Peyer's patch (tissue), 4 donors: ENCODE results near the gene FBXO10.
A peak's percentile ranks its signal among the peaks of the same experiment; 100 is the strongest.

Source experiments
- CTCF ChIP-seq, 6 experiments: fragments of 450-650 bp in 4 of 6; fragments of 200-600 bp in 2 of 6; sonication (generic) in 1 of 6; IDR thresholded peaks; one replicate each; pipeline ENCODE4 v1.5.1; 2017 to 2019; ENCODE audit warnings: antibody characterized with exemption in 6 of 6, mild to moderate bottlenecking in 3 of 6, moderate library complexity in 1 of 6
- POLR2A ChIP-seq, 2 donors: fragments of 450-650 bp; IDR thresholded peaks; one replicate each; pipeline ENCODE4 v1.5.1; 2017; ENCODE audit warnings: antibody characterized with exemption in 2 of 2, mild to moderate bottlenecking in 2 of 2, moderate library complexity in 2 of 2

DNA sequence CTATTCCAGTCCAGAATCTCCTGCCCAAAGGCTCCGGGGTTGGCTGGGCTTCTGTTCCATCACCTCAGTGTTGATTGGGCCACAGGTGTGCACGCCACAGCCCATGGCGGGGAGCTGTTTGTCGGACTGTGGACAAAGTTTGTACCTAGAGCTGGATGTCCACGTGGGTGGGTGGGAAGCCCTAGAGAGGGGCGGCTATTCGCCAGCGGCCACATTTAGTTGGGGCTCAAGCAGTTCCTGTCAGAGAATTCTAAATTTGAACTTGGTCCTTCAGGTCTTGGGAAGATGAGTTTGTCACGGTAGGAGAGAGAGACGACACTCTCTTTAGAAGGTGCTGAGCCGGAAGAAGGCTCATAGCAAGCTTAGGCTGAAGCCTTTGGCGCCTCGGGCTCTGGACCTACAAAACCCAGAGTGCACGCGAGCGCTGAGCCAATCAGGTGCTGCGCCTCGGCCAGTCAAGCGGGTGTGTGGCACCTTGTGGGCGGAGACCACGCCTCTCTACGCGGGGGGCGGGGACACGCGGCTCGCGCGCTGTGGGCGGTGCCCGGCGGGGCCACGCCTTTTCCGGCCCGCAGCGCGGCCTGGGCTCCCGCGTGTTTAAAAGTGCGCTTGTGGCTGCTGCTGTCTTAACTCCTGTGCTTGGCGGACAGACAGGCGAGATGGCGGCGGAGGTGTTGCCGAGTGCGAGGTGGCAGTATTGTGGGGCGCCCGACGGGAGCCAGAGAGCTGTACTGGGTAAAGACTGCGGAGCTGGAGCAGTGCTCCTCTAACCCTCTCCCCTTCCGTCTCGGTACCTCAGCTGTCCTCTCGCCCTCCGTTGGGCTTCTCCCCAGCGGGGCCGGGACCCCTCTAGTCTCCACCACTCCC lies 90.6 kb downstream of the FBXO10 start, which contains the start of gene POLR1E:
- TF ChIP-seq CTCF (IDR thresholded peaks at IDR 0.05): no peak
- peak; percentile 55 to 57 for TF ChIP-seq POLR2A (IDR thresholded peaks at IDR 0.05)
